Measurements from ENCODE around the gene DISC1. TPM values are rescaled to one million over a fixed set of nuclear protein-coding genes. Genes with fewer than 3 reads are reported as not detected.

The DISC1 gene
- total RNA-seq, 1 experiment from 2014 or later = 0.36 TPM

GRCh38 chr1:231796141-231796540, 169.6 kb downstream of the DISC1 start:
- Histone ChIP-seq H3K27ac (ENCODE audit: low read length) (no peak overlapping the region), H3K4me3 (ENCODE audit: low read depth in 2 of 2, low read length in 2 of 2) (no peak overlapping the region), H3K27me3 (ENCODE audit: control insufficient read depth, insufficient read depth, low read length) (no peaks in the 10 kb centered on the region), H3K4me1 (ENCODE audit: control insufficient read depth, insufficient read depth, low read length) (no peaks in the 10 kb centered on the region), H3K9me3 (ENCODE audit: control insufficient read depth, insufficient read depth, low read depth, low read length) (no peaks in the 10 kb centered on the region), H3K36me3 (ENCODE audit: control insufficient read depth, insufficient read depth, low read length) (no peaks in the 10 kb centered on the region)
- ATAC-seq = no peak
- CTCF ChIA-PET = no interaction called here
- POLR2A ChIA-PET = no interaction called here
- in situ Hi-C loops (cut with HindIII; ENCODE audit: low pct_unique_long_range_greater_than_20kb, low sequenced_read_pairs) = no loop called here
- TF ChIP-seq SIN3A (IDR thresholded peaks at IDR 0.05; ENCODE audit: borderline replicate concordance, insufficient read depth, low read depth, low read length) (no peak), POLR2AphosphoS5 (IDR thresholded peaks at IDR 0.05; ENCODE audit: low read depth, low read length) (no peak), TCF7L2 (IDR thresholded peaks at IDR 0.05; ENCODE audit: low read depth, low read length) (no peak)
- TF ChIP-seq, protein P1, sequence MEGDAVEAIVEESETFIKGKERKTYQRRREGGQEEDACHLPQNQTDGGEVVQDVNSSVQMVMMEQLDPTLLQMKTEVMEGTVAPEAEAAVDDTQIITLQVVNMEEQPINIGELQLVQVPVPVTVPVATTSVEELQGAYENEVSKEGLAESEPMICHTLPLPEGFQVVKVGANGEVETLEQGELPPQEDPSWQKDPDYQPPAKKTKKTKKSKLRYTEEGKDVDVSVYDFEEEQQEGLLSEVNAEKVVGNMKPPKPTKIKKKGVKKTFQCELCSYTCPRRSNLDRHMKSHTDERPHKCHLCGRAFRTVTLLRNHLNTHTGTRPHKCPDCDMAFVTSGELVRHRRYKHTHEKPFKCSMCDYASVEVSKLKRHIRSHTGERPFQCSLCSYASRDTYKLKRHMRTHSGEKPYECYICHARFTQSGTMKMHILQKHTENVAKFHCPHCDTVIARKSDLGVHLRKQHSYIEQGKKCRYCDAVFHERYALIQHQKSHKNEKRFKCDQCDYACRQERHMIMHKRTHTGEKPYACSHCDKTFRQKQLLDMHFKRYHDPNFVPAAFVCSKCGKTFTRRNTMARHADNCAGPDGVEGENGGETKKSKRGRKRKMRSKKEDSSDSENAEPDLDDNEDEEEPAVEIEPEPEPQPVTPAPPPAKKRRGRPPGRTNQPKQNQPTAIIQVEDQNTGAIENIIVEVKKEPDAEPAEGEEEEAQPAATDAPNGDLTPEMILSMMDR (IDR thresholded peaks at IDR 0.05) = no peak
- TF ChIP-seq, protein P2, sequence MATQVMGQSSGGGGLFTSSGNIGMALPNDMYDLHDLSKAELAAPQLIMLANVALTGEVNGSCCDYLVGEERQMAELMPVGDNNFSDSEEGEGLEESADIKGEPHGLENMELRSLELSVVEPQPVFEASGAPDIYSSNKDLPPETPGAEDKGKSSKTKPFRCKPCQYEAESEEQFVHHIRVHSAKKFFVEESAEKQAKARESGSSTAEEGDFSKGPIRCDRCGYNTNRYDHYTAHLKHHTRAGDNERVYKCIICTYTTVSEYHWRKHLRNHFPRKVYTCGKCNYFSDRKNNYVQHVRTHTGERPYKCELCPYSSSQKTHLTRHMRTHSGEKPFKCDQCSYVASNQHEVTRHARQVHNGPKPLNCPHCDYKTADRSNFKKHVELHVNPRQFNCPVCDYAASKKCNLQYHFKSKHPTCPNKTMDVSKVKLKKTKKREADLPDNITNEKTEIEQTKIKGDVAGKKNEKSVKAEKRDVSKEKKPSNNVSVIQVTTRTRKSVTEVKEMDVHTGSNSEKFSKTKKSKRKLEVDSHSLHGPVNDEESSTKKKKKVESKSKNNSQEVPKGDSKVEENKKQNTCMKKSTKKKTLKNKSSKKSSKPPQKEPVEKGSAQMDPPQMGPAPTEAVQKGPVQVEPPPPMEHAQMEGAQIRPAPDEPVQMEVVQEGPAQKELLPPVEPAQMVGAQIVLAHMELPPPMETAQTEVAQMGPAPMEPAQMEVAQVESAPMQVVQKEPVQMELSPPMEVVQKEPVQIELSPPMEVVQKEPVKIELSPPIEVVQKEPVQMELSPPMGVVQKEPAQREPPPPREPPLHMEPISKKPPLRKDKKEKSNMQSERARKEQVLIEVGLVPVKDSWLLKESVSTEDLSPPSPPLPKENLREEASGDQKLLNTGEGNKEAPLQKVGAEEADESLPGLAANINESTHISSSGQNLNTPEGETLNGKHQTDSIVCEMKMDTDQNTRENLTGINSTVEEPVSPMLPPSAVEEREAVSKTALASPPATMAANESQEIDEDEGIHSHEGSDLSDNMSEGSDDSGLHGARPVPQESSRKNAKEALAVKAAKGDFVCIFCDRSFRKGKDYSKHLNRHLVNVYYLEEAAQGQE (IDR thresholded peaks at IDR 0.05; ENCODE audit: insufficient read depth in 1 of 2, low read depth in 2 of 2, low read length in 1 of 2) = no peak
- BruUV-seq (replicated peaks) = no TSS peak
- intact Hi-C loops (cut with micrococcal nuclease; ENCODE audit: unreplicated experiment) = no loop called here
- DNase-seq (ENCODE audit: low read depth, low spot score) = no peak

GRCh38 chr1:231799363-231799986, 172.9 kb downstream of the DISC1 start:
- Histone ChIP-seq H3K9me3 (ENCODE audit: control insufficient read depth, insufficient read depth, low read depth, low read length) (no peaks in the 10 kb centered on the region), H3K27me3 (ENCODE audit: control insufficient read depth, insufficient read depth, low read length) (no peaks in the 10 kb centered on the region), H3K27ac (ENCODE audit: low read length) (no peak overlapping the region), H3K4me3 (ENCODE audit: low read depth in 2 of 2, low read length in 2 of 2) (no peak overlapping the region), H3K4me1 (ENCODE audit: control insufficient read depth, insufficient read depth, low read length) (no peaks in the 10 kb centered on the region), H3K36me3 (ENCODE audit: control insufficient read depth, insufficient read depth, low read length) (no peaks in the 10 kb centered on the region)
- ChIA-PET POLR2A (no interaction called here), CTCF (no interaction called here)
- in situ Hi-C loops (cut with HindIII; ENCODE audit: low pct_unique_long_range_greater_than_20kb, low sequenced_read_pairs) = no loop called here
- no TSS peak for BruUV-seq (replicated peaks)
- TF ChIP-seq SIN3A (IDR thresholded peaks at IDR 0.05; ENCODE audit: borderline replicate concordance, insufficient read depth, low read depth, low read length) (no peak), TCF7L2 (IDR thresholded peaks at IDR 0.05; ENCODE audit: low read depth, low read length) (no peak), POLR2AphosphoS5 (IDR thresholded peaks at IDR 0.05; ENCODE audit: low read depth, low read length) (no peak)
- TF ChIP-seq, protein P1 (IDR thresholded peaks at IDR 0.05) = no peak
- TF ChIP-seq, protein P2 (IDR thresholded peaks at IDR 0.05; ENCODE audit: insufficient read depth in 1 of 2, low read depth in 2 of 2, low read length in 1 of 2) = no peak
- intact Hi-C loops (cut with micrococcal nuclease; ENCODE audit: unreplicated experiment) = no loop called here
- no peak for ATAC-seq
- no peak for DNase-seq (ENCODE audit: low read depth, low spot score)
